ENCODE measurements around the gene C18orf63. TPM values are rescaled to one million over a fixed set of nuclear protein-coding genes. Genes with fewer than 3 reads are reported as not detected.
A peak's percentile ranks its signal among the peaks of the same experiment; 100 is the strongest.

Gene C18orf63
- total RNA-seq (ENCODE audit: unreplicated experiment): not detected
- long read RNA-seq: 0 reads

DNA sequence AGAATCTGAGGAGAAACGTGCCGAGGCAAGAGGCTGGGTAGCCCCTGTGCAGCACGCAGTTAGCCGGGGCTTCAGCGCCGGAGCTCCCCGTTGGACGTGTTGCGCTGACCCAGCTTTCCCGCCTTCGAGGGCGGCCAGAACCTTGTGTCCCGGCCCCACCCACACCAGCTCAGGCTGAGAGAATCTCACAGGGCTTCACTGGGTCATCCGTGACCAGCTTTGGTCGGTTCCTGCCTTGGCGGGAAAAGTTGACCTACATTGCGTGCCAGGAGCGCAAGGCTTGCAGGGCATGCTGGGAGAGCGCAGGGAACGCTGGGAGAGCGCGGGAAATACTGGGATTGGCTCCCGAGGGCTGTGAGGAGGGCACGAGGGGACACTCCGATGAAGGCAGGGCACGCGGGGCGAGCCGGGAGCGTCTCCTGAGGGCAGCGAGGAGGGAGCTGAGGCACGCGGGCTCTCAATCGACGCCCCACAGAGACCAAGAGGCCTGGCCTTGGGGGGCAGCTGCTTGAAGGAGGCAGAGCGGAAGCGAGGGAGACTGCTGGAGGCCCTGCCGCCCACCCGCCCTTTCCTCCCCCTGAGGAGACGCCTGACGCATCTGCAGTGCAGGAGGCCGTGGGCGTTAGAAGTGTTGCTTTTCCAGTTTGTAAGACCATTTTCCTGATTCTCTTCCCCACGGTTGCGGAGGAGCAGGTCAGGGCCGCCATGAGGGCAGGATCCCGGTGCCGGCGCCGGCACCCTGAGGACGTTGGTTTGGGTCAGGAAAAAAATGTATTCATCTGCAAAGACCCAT is at the start of gene C18orf63:
Gene C18orf63, plus strand, starts transcription at position 376 of the 793 bp plus-strand sequence. CDS start 2,027 bp downstream, outside the sequence.
- H3K9me3 Mint-ChIP-seq (ENCODE audit: unreplicated experiment): no peaks in the 10 kb centered on the region
- no peak within 1 kb of the TSS for H3K27ac Mint-ChIP-seq (ENCODE audit: unreplicated experiment)
- H3K36me3 Mint-ChIP-seq (ENCODE audit: low read depth, unreplicated experiment): no peaks in the 10 kb centered on the region
- no peaks in the 10 kb centered on the region for H3K27me3 Mint-ChIP-seq (ENCODE audit: unreplicated experiment)
- no peak for DNase-seq (ENCODE audit: low spot score)
- no peak within 1 kb of the TSS for H3K4me3 Mint-ChIP-seq (ENCODE audit: unreplicated experiment)
- TF ChIP-seq, protein P1, sequence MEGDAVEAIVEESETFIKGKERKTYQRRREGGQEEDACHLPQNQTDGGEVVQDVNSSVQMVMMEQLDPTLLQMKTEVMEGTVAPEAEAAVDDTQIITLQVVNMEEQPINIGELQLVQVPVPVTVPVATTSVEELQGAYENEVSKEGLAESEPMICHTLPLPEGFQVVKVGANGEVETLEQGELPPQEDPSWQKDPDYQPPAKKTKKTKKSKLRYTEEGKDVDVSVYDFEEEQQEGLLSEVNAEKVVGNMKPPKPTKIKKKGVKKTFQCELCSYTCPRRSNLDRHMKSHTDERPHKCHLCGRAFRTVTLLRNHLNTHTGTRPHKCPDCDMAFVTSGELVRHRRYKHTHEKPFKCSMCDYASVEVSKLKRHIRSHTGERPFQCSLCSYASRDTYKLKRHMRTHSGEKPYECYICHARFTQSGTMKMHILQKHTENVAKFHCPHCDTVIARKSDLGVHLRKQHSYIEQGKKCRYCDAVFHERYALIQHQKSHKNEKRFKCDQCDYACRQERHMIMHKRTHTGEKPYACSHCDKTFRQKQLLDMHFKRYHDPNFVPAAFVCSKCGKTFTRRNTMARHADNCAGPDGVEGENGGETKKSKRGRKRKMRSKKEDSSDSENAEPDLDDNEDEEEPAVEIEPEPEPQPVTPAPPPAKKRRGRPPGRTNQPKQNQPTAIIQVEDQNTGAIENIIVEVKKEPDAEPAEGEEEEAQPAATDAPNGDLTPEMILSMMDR (IDR thresholded peaks at IDR 0.05; ENCODE audit: unreplicated experiment): no peak
- peaks cover 4% of the 10 kb centered on the region for H3K4me1 Mint-ChIP-seq (ENCODE audit: unreplicated experiment)

DNA sequence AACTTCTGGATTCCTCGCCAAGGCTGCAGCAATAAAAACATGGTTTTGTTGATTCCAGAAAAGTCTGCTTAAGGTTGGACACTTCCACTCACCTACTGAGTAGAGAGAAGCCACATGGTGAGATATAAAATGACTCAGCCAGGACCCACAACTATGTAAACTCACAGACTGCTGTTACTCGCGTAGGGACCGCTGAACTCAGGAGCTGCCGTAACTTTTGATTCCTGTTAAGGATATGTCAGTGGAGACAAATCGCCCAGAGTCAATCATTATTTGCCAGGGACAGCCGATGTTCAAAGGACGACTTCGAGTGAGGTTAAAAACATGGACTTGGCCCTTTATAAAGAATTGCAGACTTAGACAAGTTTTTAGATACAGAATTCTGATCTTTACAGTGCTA is 49.5 kb upstream of the C18orf63 start:
- Mint-ChIP-seq H3K4me3 (ENCODE audit: unreplicated experiment) (no peak overlapping the region), H3K27me3 (ENCODE audit: unreplicated experiment) (no peaks in the 10 kb centered on the region), H3K27ac (ENCODE audit: unreplicated experiment) (peak overlapping the region; percentile 40), H3K9me3 (ENCODE audit: unreplicated experiment) (no peaks in the 10 kb centered on the region), H3K4me1 (ENCODE audit: unreplicated experiment) (peaks cover 25% of the 10 kb centered on the region), H3K36me3 (ENCODE audit: low read depth, unreplicated experiment) (peaks cover 18% of the 10 kb centered on the region)
- no peak for DNase-seq (ENCODE audit: low spot score)
- TF ChIP-seq, protein P1 (IDR thresholded peaks at IDR 0.05; ENCODE audit: unreplicated experiment): no peak

DNA sequence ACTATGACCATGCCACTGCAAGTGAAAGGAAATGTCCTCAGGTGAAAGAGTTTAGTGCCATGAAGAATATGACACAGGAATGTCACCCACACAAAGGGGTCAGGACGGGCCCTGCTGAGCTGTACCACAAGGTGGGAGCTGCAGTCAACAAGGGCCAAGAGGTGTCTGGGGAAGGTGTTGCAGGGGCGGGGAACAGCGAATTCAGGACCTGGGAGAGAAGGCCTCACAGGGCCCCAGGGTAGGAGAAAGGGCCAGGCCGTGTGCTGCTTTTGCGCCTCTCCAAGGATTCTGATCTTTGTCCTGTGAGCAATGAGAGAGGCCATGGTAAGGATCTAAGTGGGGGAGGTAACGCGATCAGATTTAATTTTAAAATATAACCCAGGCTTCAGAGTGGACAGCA is 47.5 kb upstream of the C18orf63 start:
- no peaks in the 10 kb centered on the region for H3K27me3 Mint-ChIP-seq (ENCODE audit: unreplicated experiment)
- no peak for DNase-seq (ENCODE audit: low spot score)
- peaks cover 25% of the 10 kb centered on the region for H3K4me1 Mint-ChIP-seq (ENCODE audit: unreplicated experiment)
- H3K27ac Mint-ChIP-seq (ENCODE audit: unreplicated experiment): no peak overlapping the region
- TF ChIP-seq, protein P1 (IDR thresholded peaks at IDR 0.05; ENCODE audit: unreplicated experiment): no peak
- H3K9me3 Mint-ChIP-seq (ENCODE audit: unreplicated experiment): no peaks in the 10 kb centered on the region
- H3K4me3 Mint-ChIP-seq (ENCODE audit: unreplicated experiment): peak overlapping the region; percentile 61
- peaks cover 12% of the 10 kb centered on the region for H3K36me3 Mint-ChIP-seq (ENCODE audit: low read depth, unreplicated experiment)

DNA sequence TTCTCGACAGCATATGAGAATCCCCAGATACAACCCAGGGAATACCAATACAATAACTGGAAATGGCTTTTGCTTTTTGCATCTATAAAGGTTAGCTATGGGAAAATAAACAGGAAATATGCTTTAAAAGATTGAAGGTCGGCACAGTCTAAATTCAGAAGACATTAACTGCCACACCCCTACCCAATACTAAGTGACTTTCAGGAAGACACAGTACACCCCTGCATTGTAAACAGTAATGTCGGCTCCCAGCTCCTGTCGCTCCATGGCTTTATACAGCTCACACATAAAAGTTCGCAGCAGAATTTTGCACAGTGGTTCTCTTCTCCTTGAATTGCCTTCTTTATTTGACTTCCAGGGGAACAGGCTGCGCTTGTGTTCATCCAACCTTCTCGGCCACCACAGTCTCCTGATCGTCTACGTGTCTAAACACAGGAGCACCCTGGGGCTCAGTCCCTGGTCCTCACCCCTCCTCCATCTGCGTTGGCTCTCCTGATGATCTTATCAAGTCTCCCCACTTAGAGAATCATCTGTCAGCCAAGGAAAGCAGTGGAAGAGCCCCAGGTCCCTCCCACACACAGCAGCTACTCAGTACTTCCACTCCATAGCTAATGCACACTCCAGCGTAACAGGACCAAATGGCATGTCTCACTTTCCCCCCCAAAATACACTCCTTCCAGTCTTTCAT is 46.6 kb upstream of the C18orf63 start:
- Mint-ChIP-seq H3K4me3 (ENCODE audit: unreplicated experiment) (no peak overlapping the region), H3K4me1 (ENCODE audit: unreplicated experiment) (peaks cover 34% of the 10 kb centered on the region), H3K27me3 (ENCODE audit: unreplicated experiment) (no peaks in the 10 kb centered on the region), H3K36me3 (ENCODE audit: low read depth, unreplicated experiment) (peaks cover 12% of the 10 kb centered on the region), H3K27ac (ENCODE audit: unreplicated experiment) (peak overlapping the region; percentile 33), H3K9me3 (ENCODE audit: unreplicated experiment) (no peaks in the 10 kb centered on the region)
- DNase-seq (ENCODE audit: low spot score): no peak
- TF ChIP-seq, protein P1 (IDR thresholded peaks at IDR 0.05; ENCODE audit: unreplicated experiment): no peak

DNA sequence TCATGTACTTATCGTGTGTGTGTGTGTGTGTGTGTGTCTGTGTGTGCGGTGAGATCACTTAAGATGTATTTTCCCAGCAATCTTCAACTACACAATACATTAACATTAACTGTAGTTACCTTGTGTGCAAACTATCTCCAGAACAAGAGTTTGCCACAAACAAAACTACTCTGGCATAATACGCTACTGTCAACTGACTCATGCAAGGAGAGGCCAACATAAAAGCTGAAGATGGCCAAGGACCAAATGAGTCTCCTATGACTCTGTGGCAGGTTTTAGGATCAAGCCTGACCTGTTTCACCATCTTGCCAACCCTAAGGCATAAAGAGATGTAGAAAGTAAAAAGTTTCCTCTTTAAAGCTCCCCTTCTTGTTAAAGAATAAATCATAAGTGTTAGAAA is 44.0 kb upstream of the C18orf63 start:
- H3K27me3 Mint-ChIP-seq (ENCODE audit: unreplicated experiment): no peaks in the 10 kb centered on the region
- no peaks in the 10 kb centered on the region for H3K9me3 Mint-ChIP-seq (ENCODE audit: unreplicated experiment)
- no peak overlapping the region for H3K4me3 Mint-ChIP-seq (ENCODE audit: unreplicated experiment)
- no peak for DNase-seq (ENCODE audit: low spot score)
- TF ChIP-seq, protein P1 (IDR thresholded peaks at IDR 0.05; ENCODE audit: unreplicated experiment): no peak
- H3K27ac Mint-ChIP-seq (ENCODE audit: unreplicated experiment): no peak overlapping the region
- H3K4me1 Mint-ChIP-seq (ENCODE audit: unreplicated experiment): peaks cover 52% of the 10 kb centered on the region
- peaks cover 11% of the 10 kb centered on the region for H3K36me3 Mint-ChIP-seq (ENCODE audit: low read depth, unreplicated experiment)

All from endothelial cell (in vitro differentiated cells).